ENCODE measurements around the gene SF3B4.

SF3B4 gene

GRCh38 chr1:149885339-149886120 is 42.1 kb downstream of the SF3B4 start:
- TF ChIP-seq EZH2phosphoT487 (IDR thresholded peaks at IDR 0.05; ENCODE audit: borderline replicate concordance, low read length) = no peak

GRCh38 chr1:149884433-149885338 is 42.9 kb downstream of the SF3B4 start:
- TF ChIP-seq CTCF (IDR thresholded peaks at IDR 0.05; ENCODE audit: low read depth, low read length, poor library complexity, severe bottlenecking) (no peak), EZH2phosphoT487 (IDR thresholded peaks at IDR 0.05; ENCODE audit: borderline replicate concordance, low read length) (no peak)
- Histone ChIP-seq H4K20me1 (ENCODE audit: control insufficient read depth, insufficient read depth, low read depth, low read length) (no peaks in the 10 kb centered on the region), H3K4me2 (ENCODE audit: low read length) (peak overlapping the region; percentile 92), H3K4me1 (ENCODE audit: control insufficient read depth, low read length) (peaks cover 43% of the 10 kb centered on the region), H3K27ac (ENCODE audit: low read depth, low read length) (peak overlapping the region; percentile 98), H3K79me2 (ENCODE audit: control insufficient read depth, low read length) (no peaks in the 10 kb centered on the region), H3K9me3 (ENCODE audit: control insufficient read depth, insufficient read depth, low read length) (no peaks in the 10 kb centered on the region), H3K27me3 (ENCODE audit: control insufficient read depth, low read length) (no peaks in the 10 kb centered on the region), H3K36me3 (ENCODE audit: control insufficient read depth, low read length) (peaks cover 4% of the 10 kb centered on the region), H3F3A (ENCODE audit: control insufficient read depth, insufficient read depth) (peaks cover 41% of the 10 kb centered on the region), H3K9me2 (replicated peaks; ENCODE audit: control insufficient read depth, low read length) (no peaks in the 10 kb centered on the region), H3K4me3 (ENCODE audit: low read length) (peak overlapping the region; percentile 84)

More at GRCh38 chr1:149885339-149886120, 42.1 kb downstream of the SF3B4 start:
- Histone ChIP-seq H3K27ac (ENCODE audit: low read depth, low read length) (peak overlapping the region; percentile 98), H3K79me2 (ENCODE audit: control insufficient read depth, low read length) (no peaks in the 10 kb centered on the region), H3K9me3 (ENCODE audit: control insufficient read depth, insufficient read depth, low read length) (no peaks in the 10 kb centered on the region), H3K9me2 (replicated peaks; ENCODE audit: control insufficient read depth, low read length) (no peaks in the 10 kb centered on the region), H4K20me1 (ENCODE audit: control insufficient read depth, insufficient read depth, low read depth, low read length) (no peaks in the 10 kb centered on the region), H3F3A (ENCODE audit: control insufficient read depth, insufficient read depth) (peaks cover 42% of the 10 kb centered on the region), H3K4me2 (ENCODE audit: low read length) (peak overlapping the region; percentile 92), H3K36me3 (ENCODE audit: control insufficient read depth, low read length) (peaks cover 4% of the 10 kb centered on the region), H3K4me1 (ENCODE audit: control insufficient read depth, low read length) (peaks cover 51% of the 10 kb centered on the region), H3K4me3 (ENCODE audit: low read length) (peak overlapping the region; percentile 84), H3K27me3 (ENCODE audit: control insufficient read depth, low read length) (no peaks in the 10 kb centered on the region)

GRCh38 chr1:149883598-149884247 is 43.9 kb downstream of the SF3B4 start:
- H3K9me2 ChIP-seq (replicated peaks; ENCODE audit: control insufficient read depth, low read length) = no peaks in the 10 kb centered on the region
- no peaks in the 10 kb centered on the region for H3K9me3 ChIP-seq (ENCODE audit: control insufficient read depth, insufficient read depth, low read length)
- H3K36me3 ChIP-seq (ENCODE audit: control insufficient read depth, low read length) = peaks cover 4% of the 10 kb centered on the region
- peaks cover 35% of the 10 kb centered on the region for H3F3A ChIP-seq (ENCODE audit: control insufficient read depth, insufficient read depth)
- peak overlapping the region; percentile 92 for H3K4me2 ChIP-seq (ENCODE audit: low read length)
- H3K4me1 ChIP-seq (ENCODE audit: control insufficient read depth, low read length) = peaks cover 33% of the 10 kb centered on the region
- H3K4me3 ChIP-seq (ENCODE audit: low read length) = peak overlapping the region; percentile 84
- no peaks in the 10 kb centered on the region for H3K27me3 ChIP-seq (ENCODE audit: control insufficient read depth, low read length)
- TF ChIP-seq CTCF (IDR thresholded peaks at IDR 0.05; ENCODE audit: low read depth, low read length, poor library complexity, severe bottlenecking) (no peak), EZH2phosphoT487 (IDR thresholded peaks at IDR 0.05; ENCODE audit: borderline replicate concordance, low read length) (no peak)
- H3K27ac ChIP-seq (ENCODE audit: low read depth, low read length) = peak overlapping the region; percentile 98
- H3K79me2 ChIP-seq (ENCODE audit: control insufficient read depth, low read length) = no peaks in the 10 kb centered on the region
- no peaks in the 10 kb centered on the region for H4K20me1 ChIP-seq (ENCODE audit: control insufficient read depth, insufficient read depth, low read depth, low read length)
